Gastroesophageal sphincter (tissue), 4 donors: Measurements from ENCODE around the gene ZCCHC7. TPM values are rescaled to one million over a fixed set of nuclear protein-coding genes. Genes with fewer than 3 reads are reported as not detected.
"Not testable (repeated sequence)": the region's sequence is repeated elsewhere in the genome, so short reads cannot be mapped to it uniquely, and the experiment has no call there.

ENCODE experiments used
- ATAC-seq: fragments of 150-250 bp; one replicate; pipeline ENCODE4 v1.9.1; 2016; ENCODE audit warnings: mild to moderate bottlenecking, moderate library complexity
- H3K27ac ChIP-seq, 4 donors: fragments of 200-600 bp; sonication (generic) in 3 of 4; 1 replicate in 3 of 4; 2 replicates in 1 of 4; pipeline ENCODE4 v1.5.1; 2016 to 2019
- H3K27me3 ChIP-seq: fragments of 200-600 bp; sonication (generic); one replicate; pipeline ENCODE4 v1.5.1; 2019
- H3K36me3 ChIP-seq, 2 donors: fragments of 200-600 bp; sonication (generic); one replicate each; pipeline ENCODE4 v1.5.1; 2019; ENCODE audit warnings: control low read depth in 1 of 2
- H3K4me1 ChIP-seq, 3 donors: fragments of 200-600 bp; sonication (generic); 1 replicate in 2 of 3; 2 replicates in 1 of 3; pipeline ENCODE4 v1.5.1; 2016 to 2019; ENCODE audit warnings: control low read depth in 2 of 3
- H3K4me3 ChIP-seq, 2 donors: fragments of 200-600 bp; sonication (generic); one replicate each; pipeline ENCODE4 v1.5.1; 2019; ENCODE audit warnings: mild to moderate bottlenecking in 1 of 2, moderate library complexity in 1 of 2
- H3K9me3 ChIP-seq, 3 donors: fragments of 200-600 bp; sonication (generic); one replicate each; pipeline ENCODE4 v1.5.1; 2017 to 2019; ENCODE audit warnings: control low read depth in 2 of 3
- CTCF ChIP-seq, 4 experiments: fragments of 200-600 bp in 2 of 4; fragments of 450-650 bp in 2 of 4; sonication (generic) in 1 of 4; IDR thresholded peaks; one replicate each; pipeline ENCODE4 v1.5.1; 2017 to 2019; ENCODE audit warnings: antibody characterized with exemption in 4 of 4, mild to moderate bottlenecking in 2 of 4, moderate library complexity in 2 of 4
- EP300 ChIP-seq: sonication (generic); formaldehyde crosslinking; IDR thresholded peaks from one replicate; pipeline ENCODE4 v1.6.1; 2017; ENCODE audit warnings: antibody characterized with exemption, mild to moderate bottlenecking
- POLR2A ChIP-seq, 2 donors: fragments of 450-650 bp; IDR thresholded peaks; one replicate each; pipeline ENCODE4 v1.6.1; 2017; ENCODE audit warnings: antibody characterized with exemption in 2 of 2, mild to moderate bottlenecking in 2 of 2, moderate library complexity in 1 of 2
- POLR2AphosphoS5 ChIP-seq: sonication (generic); formaldehyde crosslinking; IDR thresholded peaks from one replicate; pipeline ENCODE4 v1.6.1; 2017; ENCODE audit warnings: antibody characterized with exemption
- WGBS, 2 donors: methylation state at CpG; one replicate each; pipeline ENCODE4 v1.1.5; 2018; ENCODE audit warnings: low coverage in 1 of 2; 5-methylcytosine and 5-hydroxymethylcytosine counted together
- total RNA-seq, 4 donors: library from RNA; depleted of rRNA; stranded (reverse); fragments of >200 nt; gene quantifications; one replicate each; pipeline ENCODE4 v1.1.0, GENCODE V29; 2016

Gene ZCCHC7
- total RNA-seq, 4 donors from 2014 or later = 12.1 to 23.5 (median 17.6) TPM

DNA sequence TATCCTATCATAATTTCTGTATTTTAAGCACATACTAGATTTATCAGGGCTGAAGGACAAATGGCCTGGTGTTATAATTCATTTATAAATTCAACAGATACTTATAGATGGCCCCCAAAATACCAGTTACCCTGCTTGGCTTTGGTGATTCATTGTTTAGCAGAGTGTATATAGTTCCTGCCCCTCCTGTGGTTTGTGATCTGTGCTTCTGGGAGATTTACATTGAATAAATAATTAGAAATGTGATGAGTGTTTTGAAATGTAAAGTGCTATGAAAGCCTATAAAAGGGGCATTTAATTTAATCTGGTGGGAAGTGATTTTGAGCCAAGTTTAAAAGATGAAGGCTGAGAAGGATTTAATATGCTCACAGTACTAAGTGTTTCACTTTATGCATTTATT, 36.7 kb upstream of the ZCCHC7 start:
- Histone ChIP-seq H3K36me3 (peaks cover 0 to 21% of the 10 kb centered on the region in 2 donors), H3K27ac (no peak overlapping the region), H3K9me3 (no peaks in the 10 kb centered on the region), H3K4me3 (no peak overlapping the region), H3K4me1 (peaks cover 0 to 28% (median 5%) of the 10 kb centered on the region in 3 donors), H3K27me3 (no peaks in the 10 kb centered on the region)
- TF ChIP-seq EP300 (no peak), POLR2A (IDR thresholded peaks at IDR 0.05) (no peak), CTCF (IDR thresholded peaks at IDR 0.05) (no peak), POLR2AphosphoS5 (no peak)
- ATAC-seq = no peak

GRCh38 chr9:37085233-37085632, 35.1 kb upstream of the ZCCHC7 start:
- H3K9me3 ChIP-seq = no peaks in the 10 kb centered on the region
- WGBS, 2 donors = 100% methylated on average over 1 of the region's 1 CpG

GRCh38 chr9:37092714-37093295, 27.6 kb upstream of the ZCCHC7 start:
- not testable (repeated sequence) for H3K27me3 ChIP-seq, H3K4me3 ChIP-seq, H3K9me3 ChIP-seq, H3K27ac ChIP-seq, ATAC-seq, H3K4me1 ChIP-seq
- WGBS, 2 donors = 100% methylated on average over 2 of the region's 5 CpGs; no CpG with 5 or more reads in 1 of the 2 donors
- peaks cover 0 to 11% of the 10 kb centered on the region in 2 donors for H3K36me3 ChIP-seq

More at GRCh38 chr9:37085233-37085632, 35.1 kb upstream of the ZCCHC7 start:
- Histone ChIP-seq H3K4me1 (peaks cover 0 to 23% (median 5%) of the 10 kb centered on the region in 3 donors), H3K27ac (no peak overlapping the region), H3K36me3 (peaks cover 0 to 26% of the 10 kb centered on the region in 2 donors), H3K27me3 (no peaks in the 10 kb centered on the region), H3K4me3 (no peak overlapping the region)
- no peak for ATAC-seq
- TF ChIP-seq EP300 (no peak), POLR2AphosphoS5 (no peak), POLR2A (IDR thresholded peaks at IDR 0.05) (no peak), CTCF (IDR thresholded peaks at IDR 0.05) (no peak)

- ATAC-seq = no peak
- H3K27ac ChIP-seq = no peak overlapping the region
- no peak for TF ChIP-seq EP300
- TF ChIP-seq POLR2A (IDR thresholded peaks at IDR 0.05) = no peak
- no peak for TF ChIP-seq CTCF (IDR thresholded peaks at IDR 0.05)
- no peak for TF ChIP-seq POLR2AphosphoS5
- no peaks in the 10 kb centered on the region for H3K4me1 ChIP-seq
- H3K4me3 ChIP-seq = no peak overlapping the region
- H3K27me3 ChIP-seq = no peaks in the 10 kb centered on the region
- 82 to 100% methylated on average over 1 of the region's 1 CpG for WGBS, 2 donors
- no peaks in the 10 kb centered on the region for H3K9me3 ChIP-seq
- no peaks in the 10 kb centered on the region for H3K36me3 ChIP-seq
These were observed 25.6 kb upstream of the ZCCHC7 start for GRCh38 chr9:37094751-37095150.

GRCh38 chr9:37096628-37097027, 23.7 kb upstream of the ZCCHC7 start:
- no peak overlapping the region for H3K27ac ChIP-seq
- H3K27me3 ChIP-seq = no peaks in the 10 kb centered on the region
- no peak overlapping the region for H3K4me3 ChIP-seq
- H3K36me3 ChIP-seq = no peaks in the 10 kb centered on the region
- TF ChIP-seq POLR2A (IDR thresholded peaks at IDR 0.05) (no peak), POLR2AphosphoS5 (no peak), CTCF (IDR thresholded peaks at IDR 0.05) (no peak), EP300 (no peak)
- H3K4me1 ChIP-seq = no peaks in the 10 kb centered on the region
- no peak for ATAC-seq
- 60 to 75% methylated on average over 1 to 2 of the region's 4 CpGs for WGBS, 2 donors
- no peaks in the 10 kb centered on the region for H3K9me3 ChIP-seq
